Measurements from ENCODE around the gene VAPA.

DNA sequence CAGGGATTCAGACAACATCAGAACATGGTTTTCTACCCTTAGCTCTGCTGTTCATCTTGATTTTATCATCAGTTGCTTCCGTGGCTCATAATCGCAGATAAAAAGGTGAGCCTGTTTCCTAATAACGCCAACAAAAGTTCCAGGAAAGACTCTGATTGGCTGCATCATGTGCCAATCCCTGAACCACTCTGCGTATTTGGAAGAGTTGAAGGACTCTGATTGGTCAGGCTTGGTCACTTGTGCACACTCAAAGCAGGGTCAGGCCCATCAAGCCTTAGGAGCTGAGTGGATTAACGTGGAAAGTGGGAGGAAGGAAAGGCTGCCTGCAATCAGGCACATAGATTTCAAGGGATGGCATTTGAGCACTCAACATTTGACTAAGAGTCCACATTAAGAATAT lies 16.7 kb upstream of the VAPA start:
- no peak for TF ChIP-seq CTCF (conservative IDR thresholded peaks at IDR 0.05; ENCODE audit: low read length)
- no peak for TF ChIP-seq EZH2phosphoT487 (IDR thresholded peaks at IDR 0.05; ENCODE audit: borderline replicate concordance)

Measured in Loucy (cell line).